K562 (cell line): Measurements from ENCODE around the gene MEIS1. TPM values are rescaled to one million over a fixed set of nuclear protein-coding genes. Genes with fewer than 3 reads are reported as not detected.

Experiments
- ATAC-seq: fragments of 200-7000 bp; cut with Tn5 transposase; 3 replicates; pipeline ENCODE4 v1.9.1; 2020; ENCODE audit warnings: moderate library complexity
- BruUV-seq: library from RNA; stranded (reverse); fragments of 400-500 nt; replicated peaks from 2 replicates; lab custom pipeline; 2021; lab: Mats Ljungman, UMichigan
- CTCF ChIA-PET: fragments of 300-600 bp; formaldehyde crosslinking; extraction: SDS; loops from one replicate; lab custom pipeline; 2021; ENCODE audit warnings: low intra/inter-chr PET ratio; lab: Yijun Ruan, JAX
- POLR2A ChIA-PET: fragments of 300-600, 350-650 bp; sonication (Branson Sonifier 250); formaldehyde crosslinking; extraction: SDS; loops from one replicate; lab custom pipeline; 2021; ENCODE audit warnings: antibody characterized with exemption, inconsistent platforms; lab: Yijun Ruan, JAX
- DNase-seq, 4 experiments: peaks; one replicate each; pipeline versions ENCODE4 v3.0.0 to v3.0.0-alpha.2; 2011 to 2018; ENCODE audit warnings: low spot score in 3 of 4, mixed read lengths in 3 of 4; ENCODE audit errors: extremely low read depth in 1 of 4
- FAIRE-seq: peaks from 2 replicates; lab custom pipeline; 2011; peaks lifted over from hg19 to GRCh38; lab: Jason Lieb, UNC
- H2AFZ ChIP-seq: 2 replicates; pipeline ENCODE4 v1.6.0; 2011; ENCODE audit warnings: low read depth, low read length, control low read depth, inconsistent platforms
- H3K27ac ChIP-seq: fragments of 200-600 bp; 3 replicates; pipeline ENCODE4 v1.8.0; 2011; ENCODE audit warnings: low read depth, mild to moderate bottlenecking, control low read depth, inconsistent platforms, low read length, moderate library complexity, mixed read lengths; ENCODE audit errors: extremely low read depth
- H3K27me3 ChIP-seq, 2 experiments: fragments of 300-600 bp in 1 of 2; 2 replicates in 1 of 2; 3 replicates in 1 of 2; pipeline versions ENCODE4 v1.6.0 to v1.8.0; 2011; ENCODE audit warnings: inconsistent platforms in 2 of 2, low read length in 2 of 2, mild to moderate bottlenecking in 1 of 2, mixed read lengths in 1 of 2, moderate library complexity in 1 of 2; ENCODE audit not compliant: control insufficient read depth in 2 of 2, insufficient read depth in 2 of 2
- H3K36me3 ChIP-seq: fragments of 300-600 bp; 3 replicates; pipeline ENCODE4 v1.8.0; 2011; ENCODE audit warnings: mild to moderate bottlenecking, low read length, inconsistent platforms; ENCODE audit not compliant: control insufficient read depth, insufficient read depth
- H3K4me1 ChIP-seq, 2 experiments: fragments of 200-600 bp in 1 of 2; replicated peaks in 1 of 2; 2 replicates in 1 of 2; 3 replicates in 1 of 2; pipeline versions ENCODE4 v1.5.1 to v1.8.0; 2011; ENCODE audit warnings: inconsistent platforms in 2 of 2, low read length in 2 of 2, mild to moderate bottlenecking in 1 of 2, mixed read lengths in 1 of 2, moderate library complexity in 1 of 2; ENCODE audit not compliant: control insufficient read depth in 2 of 2, insufficient read depth in 2 of 2
- H3K4me2 ChIP-seq: 2 replicates; pipeline ENCODE4 v1.6.1; 2011; ENCODE audit warnings: low read length, control low read depth, inconsistent platforms, mixed read lengths; ENCODE audit not compliant: insufficient read depth
- H3K4me3 ChIP-seq: fragments of 200-600 bp; sonication (generic), shearing (Covaris generic); 2 replicates; pipeline ENCODE4 v1.5.1; 2016; ENCODE audit warnings: control low read depth, inconsistent platforms
- H3K79me2 ChIP-seq: fragments of 200-600 bp; 3 replicates; pipeline ENCODE4 v1.8.0; 2011; ENCODE audit warnings: low read length, inconsistent platforms; ENCODE audit not compliant: control insufficient read depth, insufficient read depth
- H3K9ac ChIP-seq, 2 experiments: 2 replicates each; pipeline versions ENCODE4 v1.6.0 to v1.6.1; 2011; ENCODE audit warnings: low read depth in 2 of 2, low read length in 2 of 2, control low read depth in 1 of 2, inconsistent platforms in 1 of 2, mild to moderate bottlenecking in 1 of 2, mixed read lengths in 1 of 2; ENCODE audit not compliant: insufficient read depth in 1 of 2
- H3K9me1 ChIP-seq: one replicate; pipeline ENCODE4 v1.6.0; 2011; ENCODE audit warnings: inconsistent platforms, mild to moderate bottlenecking, low read length, moderate library complexity; ENCODE audit not compliant: control insufficient read depth, insufficient read depth
- H3K9me3 ChIP-seq: replicated peaks from 2 replicates; pipeline ENCODE4 v1.5.1; 2011; ENCODE audit warnings: low read depth, low read length, inconsistent platforms; ENCODE audit not compliant: control insufficient read depth, insufficient read depth
- H4K20me1 ChIP-seq: replicated peaks from 2 replicates; pipeline ENCODE4 v1.6.1; 2011; ENCODE audit warnings: low read length, inconsistent platforms, mixed read lengths; ENCODE audit not compliant: control insufficient read depth, insufficient read depth
- CBX2 ChIP-seq: fragments of 200-600 bp; sonication (generic); IDR thresholded peaks from one replicate; pipeline ENCODE4 v1.6.1; 2012; ENCODE audit warnings: mild to moderate bottlenecking, low read length, inconsistent platforms; ENCODE audit not compliant: insufficient read depth, poor library complexity, severe bottlenecking
- CHD1 ChIP-seq: fragments of 200-600 bp; sonication (generic); IDR thresholded peaks from one replicate; pipeline ENCODE4 v1.6.1; 2012; ENCODE audit warnings: mild to moderate bottlenecking, moderate library complexity, low read length, inconsistent platforms
- CREB3 ChIP-seq: fragments of 450-650 bp; conservative IDR thresholded peaks from 2 replicates; pipeline ENCODE4 v1.6.1; 2016; ENCODE audit warnings: missing genetic modification characterization, low read depth, mild to moderate bottlenecking, missing compliant biosample characterization, moderate library complexity
- CXXC5 ChIP-seq: fragments of 250-450 bp; sonication (Bioruptor Pico); IDR thresholded peaks from 2 replicates; pipeline ENCODE4 v1.8.0; 2022; ENCODE audit warnings: inconsistent platforms, mild to moderate bottlenecking, moderate library complexity
- HDAC1 ChIP-seq, 2 experiments: fragments of 450-650 bp; IDR thresholded peaks; 2 replicates each; pipeline ENCODE4 v1.6.1; 2016 to 2017; ENCODE audit warnings: inconsistent platforms in 1 of 2, mild to moderate bottlenecking in 1 of 2, moderate library complexity in 1 of 2
- HMG20A ChIP-seq: fragments of 450-650 bp; formaldehyde crosslinking; conservative IDR thresholded peaks from 2 replicates; pipeline ENCODE4 v1.4.0; 2020; ENCODE audit warnings: mild to moderate bottlenecking, mixed read lengths
- IRF9 ChIP-seq: fragments of 450-650 bp; IDR thresholded peaks from 2 replicates; pipeline ENCODE4 v1.6.1; 2016; ENCODE audit warnings: missing biosample characterization, missing genetic modification characterization
- NCOA1 ChIP-seq: fragments of 450-650 bp; IDR thresholded peaks from 2 replicates; pipeline ENCODE4 v1.6.1; 2016; ENCODE audit warnings: low read depth
- SP2 ChIP-seq: IDR thresholded peaks from 2 replicates; pipeline ENCODE4 v1.6.1; 2011; ENCODE audit warnings: mild to moderate bottlenecking, low read depth, low read length, moderate library complexity; ENCODE audit not compliant: poor library complexity, severe bottlenecking; ENCODE audit errors: extremely low read depth
- whole genome bisulfite sequencing: fragments of 100-300 bp; shearing (Covaris generic); methylation state at CpG from one replicate; pipeline ENCODE4 v1.1.6; 2016; ENCODE audit warnings: low coverage, mixed read lengths; ENCODE audit not compliant: insufficient coverage; ENCODE audit errors: missing lambda C conversion rate; 5-methylcytosine and 5-hydroxymethylcytosine counted together
- in situ Hi-C: fragments of 300-500 bp; cut with MboI; formaldehyde crosslinking; loops from 4 replicates; pipeline ENCODE4 v1.15.0; 2018; ENCODE audit warnings: inconsistent platforms, mixed read lengths
- intact Hi-C: fragments of 100-400 bp; cut with micrococcal nuclease; formaldehyde crosslinking; loops from 2 replicates; pipeline ENCODE4 v1.14.2; 2022
- polyA plus RNA-seq, 8 experiments: library from polyadenylated mRNA; depleted of rRNA in 4 of 8; stranded (reverse) in 5 of 8; unstranded in 3 of 8; fragments of >200 nt; fragmentation: Nextera tagmentation in 2 of 8; fragmentation: Illumina TruSeq in 1 of 8; extraction: Ambion mirVana in 2 of 8; extraction: Trizol in 1 of 8; gene quantifications; 2 replicates each; pipeline versions ENCODE4 v1.2.1 to v1.2.3, GENCODE V29; 2011 to 2014; ENCODE audit warnings: inconsistent platforms in 1 of 8, missing spikeins in 1 of 8
- total RNA-seq, 7 experiments: library from RNA; depleted of rRNA in 6 of 7; stranded (reverse); fragments of >200 nt in 6 of 7; fragmentation: Illumina TruSeq in 2 of 7; extraction: Trizol in 2 of 7; gene quantifications; 2 replicates each; pipeline versions ENCODE4 v1.2.1 to v1.2.3, GENCODE V29; 2011 to 2021; ENCODE audit warnings: low replicate concordance in 1 of 7
- TF ChIP-seq, protein P1 (sequence below): fragments of 250-450 bp; sonication (Bioruptor Pico); IDR thresholded peaks from 2 replicates; pipeline ENCODE4 v1.8.0; 2022; ENCODE audit warnings: inconsistent platforms, mild to moderate bottlenecking, moderate library complexity, borderline replicate concordance

MEIS1 gene
- total and polyA plus RNA-seq, 9 of the 15 experiments (the other 6 are each of a cell fraction or from before 2014, with no cell fraction given) = 2.3 to 9.0 (median 5.9) TPM

DNA sequence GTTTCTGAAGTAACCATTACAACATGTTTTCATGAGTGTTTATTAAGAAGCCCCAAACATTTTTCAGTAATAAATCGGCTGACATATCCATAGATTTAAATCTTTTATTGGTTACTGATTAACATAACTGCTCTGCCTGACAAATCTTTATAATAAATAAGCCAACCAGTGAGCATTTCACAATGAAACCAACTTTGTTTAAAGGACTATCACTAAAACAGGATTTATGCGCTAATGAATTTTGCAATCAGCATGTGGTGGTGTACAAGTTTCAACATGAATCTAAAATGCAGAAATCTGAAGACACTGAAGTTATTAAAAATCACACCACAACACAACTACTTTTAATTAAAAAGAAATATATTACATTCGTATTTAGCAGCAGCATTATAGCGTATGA, 166.7 kb downstream of the MEIS1 start:
- intact Hi-C loops = no loop called here
- Histone ChIP-seq H3K36me3 (no peaks in the 10 kb centered on the region), H3K9me3 (no peaks in the 10 kb centered on the region), H3K79me2 (no peaks in the 10 kb centered on the region), H3K9me1 (no peaks in the 10 kb centered on the region), H3K9ac (no peak overlapping the region), H3K27me3 (no peaks in the 10 kb centered on the region; a peak in 1 of 5 replicates), H3K4me2 (no peak overlapping the region), H4K20me1 (no peaks in the 10 kb centered on the region), H2AFZ (no peak overlapping the region), H3K4me3 (no peak overlapping the region), H3K4me1 (no peaks in the 10 kb centered on the region), H3K27ac (no peak overlapping the region)
- BruUV-seq = no TSS peak
- WGBS = 6% methylated on average over 4 of the region's 4 CpGs
- TF ChIP-seq, protein P1, sequence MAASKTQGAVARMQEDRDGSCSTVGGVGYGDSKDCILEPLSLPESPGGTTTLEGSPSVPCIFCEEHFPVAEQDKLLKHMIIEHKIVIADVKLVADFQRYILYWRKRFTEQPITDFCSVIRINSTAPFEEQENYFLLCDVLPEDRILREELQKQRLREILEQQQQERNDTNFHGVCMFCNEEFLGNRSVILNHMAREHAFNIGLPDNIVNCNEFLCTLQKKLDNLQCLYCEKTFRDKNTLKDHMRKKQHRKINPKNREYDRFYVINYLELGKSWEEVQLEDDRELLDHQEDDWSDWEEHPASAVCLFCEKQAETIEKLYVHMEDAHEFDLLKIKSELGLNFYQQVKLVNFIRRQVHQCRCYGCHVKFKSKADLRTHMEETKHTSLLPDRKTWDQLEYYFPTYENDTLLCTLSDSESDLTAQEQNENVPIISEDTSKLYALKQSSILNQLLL = no peak
- TF ChIP-seq CBX2 = no peak
- TF ChIP-seq NCOA1 = no peak
- TF ChIP-seq HMG20A (CRISPR knock-in tag) = no peak
- TF ChIP-seq CXXC5 (CRISPR knock-in tag) = no peak
- TF ChIP-seq SP2 = no peak
- TF ChIP-seq CHD1 = no peak
- TF ChIP-seq IRF9 (tag) = no peak
- TF ChIP-seq CREB3 (tag) = no peak
- no peak for TF ChIP-seq HDAC1 (IDR thresholded peaks at IDR 0.05)
- in situ Hi-C loops = no loop called here
- POLR2A ChIA-PET = no interaction called here
- no peak for ATAC-seq
- CTCF ChIA-PET = no interaction called here
- no peak for FAIRE-seq
- DNase-seq = no peak
